ENCODE data around the gene NELL2.

DNA sequence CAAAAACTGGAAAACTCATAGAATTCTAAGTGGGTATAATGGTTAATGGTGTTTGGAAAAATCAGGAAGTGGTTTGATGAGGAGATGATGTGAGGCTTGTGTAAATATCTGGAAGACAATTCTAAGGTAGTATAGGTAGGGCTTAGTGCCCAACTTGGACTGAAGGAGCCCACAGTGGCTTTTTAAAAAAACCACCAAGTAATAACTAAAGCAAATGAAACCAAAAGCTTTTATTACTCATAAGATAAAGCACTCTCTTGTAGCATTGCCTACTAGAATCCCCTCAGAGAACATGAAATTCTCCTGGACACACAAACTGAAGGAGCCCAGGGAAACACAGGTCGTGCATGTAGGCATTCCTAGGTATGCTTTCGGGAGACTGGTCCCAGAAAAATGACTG is 324.5 kb downstream of the NELL2 start:
- TF ChIP-seq RAD21 (IDR thresholded peaks at IDR 0.05; ENCODE audit: low read depth) (no peak), EP300 (IDR thresholded peaks at IDR 0.05; ENCODE audit: borderline replicate concordance) (no peak)

Measured in Ishikawa (cell line).